SK-N-SH (cell line): Measurements from ENCODE around the gene ZMYM2.

Experiments used
- CHD2 ChIP-seq: fragments of 150-350 bp; IDR thresholded peaks from 2 replicates; pipeline ENCODE4 v1.6.1; 2018; ENCODE audit warnings: low read length; ENCODE audit not compliant: partially characterized antibody
- EP300 ChIP-seq, 2 experiments: IDR thresholded peaks; 2 replicates each; pipeline versions ENCODE4 v1.4.0 to v1.6.1; 2012; ENCODE audit warnings: borderline replicate concordance in 1 of 2, low read depth in 1 of 2, low read length in 1 of 2
- GABPA ChIP-seq: IDR thresholded peaks from 2 replicates; pipeline ENCODE4 v1.4.0; 2012; ENCODE audit warnings: low read depth, mild to moderate bottlenecking
- RAD21 ChIP-seq: IDR thresholded peaks from 2 replicates; pipeline ENCODE4 v1.6.1; 2012; ENCODE audit warnings: mild to moderate bottlenecking, low read length
- TF ChIP-seq, protein P1 (sequence below): IDR thresholded peaks from 2 replicates; pipeline ENCODE4 v1.4.0; 2012; ENCODE audit warnings: low read depth, borderline replicate concordance
- TF ChIP-seq, protein P2 (sequence below): IDR thresholded peaks from 2 replicates; pipeline ENCODE4; 2012
- TF ChIP-seq, protein P3 (sequence below): IDR thresholded peaks from 2 replicates; pipeline ENCODE4 v1.6.1; 2012; ENCODE audit warnings: mild to moderate bottlenecking, low read depth, low read length, moderate library complexity
- TF ChIP-seq, protein P4 (sequence below): fragments of 200-600 bp; sonication (generic); IDR thresholded peaks from 2 replicates; pipeline ENCODE4 v1.6.1; 2017; ENCODE audit warnings: antibody characterized with exemption, mild to moderate bottlenecking, moderate library complexity

DNA sequence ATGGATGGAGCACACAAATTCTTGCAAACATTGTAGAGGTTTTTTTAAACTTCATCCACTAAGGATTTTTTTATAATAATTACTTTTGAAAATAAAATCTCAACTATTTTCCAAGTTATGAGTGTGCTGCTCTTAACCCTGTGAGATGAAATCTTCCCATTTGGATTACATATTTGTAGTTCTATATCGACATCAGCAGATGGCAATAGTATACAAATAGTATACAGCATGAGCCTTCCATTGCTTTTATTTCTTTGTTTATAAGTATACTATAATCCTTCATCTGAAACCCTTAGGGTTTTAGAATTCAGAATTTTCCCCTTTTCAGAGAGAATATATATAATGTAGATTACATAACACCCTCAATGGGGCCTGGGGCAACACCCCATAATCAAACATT is 131.8 kb downstream of the ZMYM2 start:
- no peak for TF ChIP-seq GABPA
- TF ChIP-seq, protein P1, sequence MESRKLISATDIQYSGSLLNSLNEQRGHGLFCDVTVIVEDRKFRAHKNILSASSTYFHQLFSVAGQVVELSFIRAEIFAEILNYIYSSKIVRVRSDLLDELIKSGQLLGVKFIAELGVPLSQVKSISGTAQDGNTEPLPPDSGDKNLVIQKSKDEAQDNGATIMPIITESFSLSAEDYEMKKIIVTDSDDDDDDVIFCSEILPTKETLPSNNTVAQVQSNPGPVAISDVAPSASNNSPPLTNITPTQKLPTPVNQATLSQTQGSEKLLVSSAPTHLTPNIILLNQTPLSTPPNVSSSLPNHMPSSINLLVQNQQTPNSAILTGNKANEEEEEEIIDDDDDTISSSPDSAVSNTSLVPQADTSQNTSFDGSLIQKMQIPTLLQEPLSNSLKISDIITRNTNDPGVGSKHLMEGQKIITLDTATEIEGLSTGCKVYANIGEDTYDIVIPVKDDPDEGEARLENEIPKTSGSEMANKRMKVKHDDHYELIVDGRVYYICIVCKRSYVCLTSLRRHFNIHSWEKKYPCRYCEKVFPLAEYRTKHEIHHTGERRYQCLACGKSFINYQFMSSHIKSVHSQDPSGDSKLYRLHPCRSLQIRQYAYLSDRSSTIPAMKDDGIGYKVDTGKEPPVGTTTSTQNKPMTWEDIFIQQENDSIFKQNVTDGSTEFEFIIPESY: no peak
- TF ChIP-seq, protein P2, sequence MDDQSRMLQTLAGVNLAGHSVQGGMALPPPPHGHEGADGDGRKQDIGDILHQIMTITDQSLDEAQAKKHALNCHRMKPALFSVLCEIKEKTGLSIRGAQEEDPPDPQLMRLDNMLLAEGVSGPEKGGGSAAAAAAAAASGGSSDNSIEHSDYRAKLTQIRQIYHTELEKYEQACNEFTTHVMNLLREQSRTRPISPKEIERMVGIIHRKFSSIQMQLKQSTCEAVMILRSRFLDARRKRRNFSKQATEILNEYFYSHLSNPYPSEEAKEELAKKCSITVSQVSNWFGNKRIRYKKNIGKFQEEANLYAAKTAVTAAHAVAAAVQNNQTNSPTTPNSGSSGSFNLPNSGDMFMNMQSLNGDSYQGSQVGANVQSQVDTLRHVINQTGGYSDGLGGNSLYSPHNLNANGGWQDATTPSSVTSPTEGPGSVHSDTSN: no peak
- 0 out of 2 replicates have a peak, but pooled peaks have one; percentile 26 for TF ChIP-seq RAD21
- TF ChIP-seq CHD2: no peak
- TF ChIP-seq EP300 (IDR thresholded peaks at IDR 0.05; ENCODE audit: borderline replicate concordance in 1 of 2, low read depth in 1 of 2, low read length in 1 of 2): no peak
- TF ChIP-seq, protein P3, sequence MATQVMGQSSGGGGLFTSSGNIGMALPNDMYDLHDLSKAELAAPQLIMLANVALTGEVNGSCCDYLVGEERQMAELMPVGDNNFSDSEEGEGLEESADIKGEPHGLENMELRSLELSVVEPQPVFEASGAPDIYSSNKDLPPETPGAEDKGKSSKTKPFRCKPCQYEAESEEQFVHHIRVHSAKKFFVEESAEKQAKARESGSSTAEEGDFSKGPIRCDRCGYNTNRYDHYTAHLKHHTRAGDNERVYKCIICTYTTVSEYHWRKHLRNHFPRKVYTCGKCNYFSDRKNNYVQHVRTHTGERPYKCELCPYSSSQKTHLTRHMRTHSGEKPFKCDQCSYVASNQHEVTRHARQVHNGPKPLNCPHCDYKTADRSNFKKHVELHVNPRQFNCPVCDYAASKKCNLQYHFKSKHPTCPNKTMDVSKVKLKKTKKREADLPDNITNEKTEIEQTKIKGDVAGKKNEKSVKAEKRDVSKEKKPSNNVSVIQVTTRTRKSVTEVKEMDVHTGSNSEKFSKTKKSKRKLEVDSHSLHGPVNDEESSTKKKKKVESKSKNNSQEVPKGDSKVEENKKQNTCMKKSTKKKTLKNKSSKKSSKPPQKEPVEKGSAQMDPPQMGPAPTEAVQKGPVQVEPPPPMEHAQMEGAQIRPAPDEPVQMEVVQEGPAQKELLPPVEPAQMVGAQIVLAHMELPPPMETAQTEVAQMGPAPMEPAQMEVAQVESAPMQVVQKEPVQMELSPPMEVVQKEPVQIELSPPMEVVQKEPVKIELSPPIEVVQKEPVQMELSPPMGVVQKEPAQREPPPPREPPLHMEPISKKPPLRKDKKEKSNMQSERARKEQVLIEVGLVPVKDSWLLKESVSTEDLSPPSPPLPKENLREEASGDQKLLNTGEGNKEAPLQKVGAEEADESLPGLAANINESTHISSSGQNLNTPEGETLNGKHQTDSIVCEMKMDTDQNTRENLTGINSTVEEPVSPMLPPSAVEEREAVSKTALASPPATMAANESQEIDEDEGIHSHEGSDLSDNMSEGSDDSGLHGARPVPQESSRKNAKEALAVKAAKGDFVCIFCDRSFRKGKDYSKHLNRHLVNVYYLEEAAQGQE: no peak
- TF ChIP-seq, protein P4, sequence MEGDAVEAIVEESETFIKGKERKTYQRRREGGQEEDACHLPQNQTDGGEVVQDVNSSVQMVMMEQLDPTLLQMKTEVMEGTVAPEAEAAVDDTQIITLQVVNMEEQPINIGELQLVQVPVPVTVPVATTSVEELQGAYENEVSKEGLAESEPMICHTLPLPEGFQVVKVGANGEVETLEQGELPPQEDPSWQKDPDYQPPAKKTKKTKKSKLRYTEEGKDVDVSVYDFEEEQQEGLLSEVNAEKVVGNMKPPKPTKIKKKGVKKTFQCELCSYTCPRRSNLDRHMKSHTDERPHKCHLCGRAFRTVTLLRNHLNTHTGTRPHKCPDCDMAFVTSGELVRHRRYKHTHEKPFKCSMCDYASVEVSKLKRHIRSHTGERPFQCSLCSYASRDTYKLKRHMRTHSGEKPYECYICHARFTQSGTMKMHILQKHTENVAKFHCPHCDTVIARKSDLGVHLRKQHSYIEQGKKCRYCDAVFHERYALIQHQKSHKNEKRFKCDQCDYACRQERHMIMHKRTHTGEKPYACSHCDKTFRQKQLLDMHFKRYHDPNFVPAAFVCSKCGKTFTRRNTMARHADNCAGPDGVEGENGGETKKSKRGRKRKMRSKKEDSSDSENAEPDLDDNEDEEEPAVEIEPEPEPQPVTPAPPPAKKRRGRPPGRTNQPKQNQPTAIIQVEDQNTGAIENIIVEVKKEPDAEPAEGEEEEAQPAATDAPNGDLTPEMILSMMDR: peak; percentile 33; the same call in 1 of the 2 replicates
